OCI-LY3 (cell line): ENCODE results near the gene CRYGN.

ENCODE experiments used
- EZH2phosphoT487 ChIP-seq: fragments of 200-600 bp; shearing (Covaris generic); IDR thresholded peaks from 2 replicates; pipeline ENCODE4 v1.6.1; 2018; ENCODE audit warnings: antibody characterized with exemption, mixed run types, low read depth
- TF ChIP-seq, protein P1 (sequence below): fragments of 200-600, 300-600 bp; sonication (generic); IDR thresholded peaks from 2 replicates; pipeline ENCODE4 v1.5.1; 2014; ENCODE audit warnings: antibody characterized with exemption, low read length, low read depth

DNA sequence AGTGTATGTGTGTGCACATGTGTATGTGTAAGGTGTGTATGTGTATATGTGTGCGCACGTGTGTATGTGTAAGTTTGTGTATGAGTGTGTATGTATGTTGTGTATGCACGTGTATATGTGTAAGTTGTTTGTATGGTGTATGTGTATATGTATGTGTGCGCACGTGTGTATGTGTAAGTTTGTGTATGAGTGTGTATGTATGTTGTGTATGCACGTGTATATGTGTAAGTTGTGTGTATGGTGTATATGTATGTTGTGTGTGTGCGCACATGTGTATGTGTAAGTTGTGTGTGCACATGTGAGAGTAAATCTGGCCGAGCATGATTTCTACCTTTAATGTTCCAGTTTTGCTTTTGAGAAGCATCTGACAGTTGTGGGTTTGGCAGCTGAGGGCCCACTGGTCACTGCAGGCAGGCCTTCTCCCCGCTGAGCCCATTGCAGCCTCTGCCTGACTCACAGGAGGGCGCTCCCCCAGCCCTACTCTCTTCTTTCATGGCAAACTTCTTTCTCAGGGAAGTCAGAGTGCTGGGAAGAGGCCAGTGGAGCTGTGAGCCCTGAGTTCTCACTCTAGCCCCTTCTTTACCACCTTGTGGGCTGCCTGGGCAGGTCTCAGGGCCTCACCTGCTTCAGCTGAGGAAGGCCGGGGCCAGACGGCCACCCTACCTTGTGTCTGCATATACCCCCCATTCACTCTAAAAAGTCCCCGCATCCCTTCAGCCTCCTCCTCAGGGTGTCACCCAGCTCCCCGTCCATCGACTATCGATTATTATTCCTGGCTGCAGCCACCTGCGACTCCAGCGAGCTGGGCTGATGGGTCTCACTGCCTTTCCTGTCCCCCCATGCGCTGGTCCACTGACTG, 41.3 kb downstream of the CRYGN start:
- no peak for TF ChIP-seq EZH2phosphoT487
- TF ChIP-seq, protein P1, sequence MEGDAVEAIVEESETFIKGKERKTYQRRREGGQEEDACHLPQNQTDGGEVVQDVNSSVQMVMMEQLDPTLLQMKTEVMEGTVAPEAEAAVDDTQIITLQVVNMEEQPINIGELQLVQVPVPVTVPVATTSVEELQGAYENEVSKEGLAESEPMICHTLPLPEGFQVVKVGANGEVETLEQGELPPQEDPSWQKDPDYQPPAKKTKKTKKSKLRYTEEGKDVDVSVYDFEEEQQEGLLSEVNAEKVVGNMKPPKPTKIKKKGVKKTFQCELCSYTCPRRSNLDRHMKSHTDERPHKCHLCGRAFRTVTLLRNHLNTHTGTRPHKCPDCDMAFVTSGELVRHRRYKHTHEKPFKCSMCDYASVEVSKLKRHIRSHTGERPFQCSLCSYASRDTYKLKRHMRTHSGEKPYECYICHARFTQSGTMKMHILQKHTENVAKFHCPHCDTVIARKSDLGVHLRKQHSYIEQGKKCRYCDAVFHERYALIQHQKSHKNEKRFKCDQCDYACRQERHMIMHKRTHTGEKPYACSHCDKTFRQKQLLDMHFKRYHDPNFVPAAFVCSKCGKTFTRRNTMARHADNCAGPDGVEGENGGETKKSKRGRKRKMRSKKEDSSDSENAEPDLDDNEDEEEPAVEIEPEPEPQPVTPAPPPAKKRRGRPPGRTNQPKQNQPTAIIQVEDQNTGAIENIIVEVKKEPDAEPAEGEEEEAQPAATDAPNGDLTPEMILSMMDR = no peak
